Neural crest cell (in vitro differentiated cells): ENCODE results near the gene CHRD. TPM values are rescaled to one million over a fixed set of nuclear protein-coding genes. Genes with fewer than 3 reads are reported as not detected.

Source experiments
- DNase-seq: peaks from one replicate; pipeline ENCODE4 v3.0.0; 2021; ENCODE audit warnings: low read depth, mixed read lengths, low spot score
- H3K27ac Mint-ChIP-seq: one replicate; pipeline ENCODE4 v1.8.0; 2021; ENCODE audit warnings: mild to moderate bottlenecking, mixed read lengths; ENCODE audit not compliant: unreplicated experiment
- H3K27me3 Mint-ChIP-seq: 2 replicates; pipeline ENCODE4 v1.8.0; 2021; ENCODE audit warnings: low read depth, mild to moderate bottlenecking, mixed read lengths
- H3K36me3 Mint-ChIP-seq: 2 replicates; pipeline ENCODE4 v1.8.0; 2021; ENCODE audit warnings: low read depth, mild to moderate bottlenecking, mixed read lengths
- H3K4me1 Mint-ChIP-seq: 2 replicates; pipeline ENCODE4 v1.8.0; 2021; ENCODE audit warnings: mixed read lengths
- H3K4me3 Mint-ChIP-seq: one replicate; pipeline ENCODE4 v1.8.0; 2021; ENCODE audit warnings: mild to moderate bottlenecking, mixed read lengths
- H3K9me3 Mint-ChIP-seq: 2 replicates; pipeline ENCODE4 v1.8.0; 2021; ENCODE audit warnings: mixed read lengths
- CTCF ChIP-seq: fragments of 200-600 bp; sonication (generic); conservative IDR thresholded peaks from 2 replicates; pipeline ENCODE4 v1.5.0; 2021; ENCODE audit warnings: antibody characterized with exemption, mild to moderate bottlenecking
- long read RNA-seq: library from polyadenylated mRNA; unstranded; transcript quantifications from one replicate; pipeline ENCODE4 v2.0.0, GENCODE V29; 2020
- total RNA-seq: library from RNA; stranded (reverse); gene quantifications from 2 replicates; pipeline ENCODE4 v1.2.1, GENCODE V29; 2021

CHRD gene
- total RNA-seq: 3.2 and 4.0 TPM in 2 replicates
- long read RNA-seq: 0 reads

GRCh38 chr3:184379358-184380184, at the start of gene CHRD:
TSS of gene CHRD (plus strand) at chr3:184380054. CDS start at chr3:184380319, 265 bp downstream.
- Mint-ChIP-seq H3K4me1 (peaks cover 17% of the 10 kb centered on the region), H3K4me3 (peak within 1 kb of the TSS; percentile 80), H3K36me3 (no peaks in the 10 kb centered on the region), H3K27me3 (peaks cover 74% of the 10 kb centered on the region), H3K9me3 (no peaks in the 10 kb centered on the region), H3K27ac (no peak within 1 kb of the TSS)
- DNase-seq: no peak
- TF ChIP-seq CTCF: no peak

- TF ChIP-seq CTCF: no peak
- H3K4me1 Mint-ChIP-seq: peaks cover 18% of the 10 kb centered on the region
- H3K27ac Mint-ChIP-seq: no peak overlapping the region
- H3K9me3 Mint-ChIP-seq: no peaks in the 10 kb centered on the region
- peaks cover under 1% of the 10 kb centered on the region for H3K27me3 Mint-ChIP-seq
- H3K36me3 Mint-ChIP-seq: peaks cover 21% of the 10 kb centered on the region
- H3K4me3 Mint-ChIP-seq: peak overlapping the region; percentile 64
- DNase-seq: no peak
These were observed 47.3 kb upstream of the CHRD start for GRCh38 chr3:184332370-184333090.

- no peak for DNase-seq
- Mint-ChIP-seq H3K4me3 (peak overlapping the region; percentile 64), H3K36me3 (peaks cover 21% of the 10 kb centered on the region), H3K27me3 (peaks cover 5% of the 10 kb centered on the region), H3K4me1 (peaks cover 25% of the 10 kb centered on the region), H3K9me3 (no peaks in the 10 kb centered on the region), H3K27ac (no peak overlapping the region)
- no peak for TF ChIP-seq CTCF
These were observed 46.7 kb upstream of the CHRD start for GRCh38 chr3:184333190-184333589.

GRCh38 chr3:184333700-184334099, 46.2 kb upstream of the CHRD start:
- peak overlapping the region; percentile 64 for H3K4me3 Mint-ChIP-seq
- no peak for DNase-seq
- H3K27me3 Mint-ChIP-seq: peaks cover 5% of the 10 kb centered on the region
- peaks cover 18% of the 10 kb centered on the region for H3K36me3 Mint-ChIP-seq
- no peak for TF ChIP-seq CTCF
- H3K9me3 Mint-ChIP-seq: no peaks in the 10 kb centered on the region
- peaks cover 27% of the 10 kb centered on the region for H3K4me1 Mint-ChIP-seq
- H3K27ac Mint-ChIP-seq: peak overlapping the region; percentile 12

GRCh38 chr3:184334470-184335158, 45.2 kb upstream of the CHRD start:
- Mint-ChIP-seq H3K9me3 (no peaks in the 10 kb centered on the region), H3K27me3 (peaks cover 5% of the 10 kb centered on the region), H3K36me3 (peaks cover 12% of the 10 kb centered on the region), H3K4me1 (peaks cover 32% of the 10 kb centered on the region), H3K4me3 (peak overlapping the region; percentile 64), H3K27ac (no peak overlapping the region)
- no peak for DNase-seq
- TF ChIP-seq CTCF: no peak
